ENCODE results near the gene REPS2. TPM values are rescaled to one million over a fixed set of nuclear protein-coding genes. Genes with fewer than 3 reads are reported as not detected.

REPS2 gene
- total RNA-seq, 1 experiment from 2014 or later, result 3.7 TPM

DNA sequence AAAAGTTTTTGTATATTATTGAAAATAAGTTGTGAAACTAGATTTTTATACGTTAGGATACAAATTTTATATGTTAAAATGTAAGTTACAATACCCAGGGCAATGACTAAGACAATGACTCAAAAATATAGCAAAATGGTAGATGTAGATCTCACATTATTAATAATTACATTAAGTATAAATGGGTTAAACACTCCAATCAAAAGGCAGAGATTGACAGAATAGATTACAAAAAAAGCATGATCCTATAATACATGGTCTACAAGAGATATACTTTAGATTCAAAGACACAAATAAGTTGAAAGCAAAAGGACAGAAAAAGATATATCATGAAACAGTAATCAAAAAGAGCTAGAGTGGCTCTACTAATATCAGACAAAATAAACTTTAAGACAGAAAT is 217.6 kb downstream of the REPS2 start:
- H3T11ph ChIP-seq (ENCODE audit: low read length), result no peak overlapping the region
- no peak overlapping the region for H2BK12ac ChIP-seq (ENCODE audit: insufficient read length, low read depth, low read length)
- no peak overlapping the region for H4K8ac ChIP-seq (replicated peaks; ENCODE audit: insufficient read length, low read depth, low read length)
- no peaks in the 10 kb centered on the region for H3K79me1 ChIP-seq (ENCODE audit: insufficient read depth, low read depth, low read length, poor library complexity, severe bottlenecking)
- H3K14ac ChIP-seq (ENCODE audit: insufficient read depth, low read length), result no peak overlapping the region
- no peak overlapping the region for H2BK120ac ChIP-seq (ENCODE audit: low read depth, low read length, poor library complexity, severe bottlenecking)
- no peak overlapping the region for H2AFZ ChIP-seq (ENCODE audit: low read length)
- H3K4me2 ChIP-seq (ENCODE audit: insufficient read depth, insufficient read length, low read length), result no peak overlapping the region
- no peak overlapping the region for H3K23ac ChIP-seq (ENCODE audit: insufficient read length, low read depth, low read length)
- H4K5ac ChIP-seq (ENCODE audit: insufficient read length, low read depth, low read length), result no peak overlapping the region
- H4K20me1 ChIP-seq (ENCODE audit: control insufficient read depth, insufficient read depth, insufficient read length), result no peaks in the 10 kb centered on the region
- no peak overlapping the region for H2AK5ac ChIP-seq (ENCODE audit: insufficient read length, low read length)
- H2BK15ac ChIP-seq (ENCODE audit: low read depth, low read length), result no peak overlapping the region
- H3K27ac ChIP-seq (ENCODE audit: insufficient read length, low read depth, low read length), result no peak overlapping the region
- H4K91ac ChIP-seq (ENCODE audit: insufficient read length, low read depth, low read length), result no peak overlapping the region
- Mint-ChIP-seq H3K27me3 (ENCODE audit: low read depth) (no peaks in the 10 kb centered on the region), H3K4me1 (peaks cover 15 to 23% of the 10 kb centered on the region in 2 experiments), H3K36me3 (ENCODE audit: insufficient read depth in 1 of 3, low read depth in 3 of 3) (peaks cover 32 to 53% (median 42%) of the 10 kb centered on the region in 3 experiments), H3K27ac (no peak overlapping the region), H3K9me3 (peaks cover 52% of the 10 kb centered on the region in 2 experiments), H3K4me3 (no peak overlapping the region)
- H2BK5ac ChIP-seq (ENCODE audit: insufficient read length, low read length), result no peak overlapping the region
- H2BK20ac ChIP-seq (ENCODE audit: low read depth, low read length, poor library complexity, severe bottlenecking), result no peak overlapping the region
- no peak for TF ChIP-seq CTCF (conservative IDR thresholded peaks at IDR 0.05)
- H3K27me3 ChIP-seq (ENCODE audit: insufficient read depth, low read length), result no peaks in the 10 kb centered on the region
- H3K18ac ChIP-seq (ENCODE audit: insufficient read length, low read depth, low read length), result no peak overlapping the region
- WGBS (ENCODE audit: extremely low coverage, insufficient read length, low lambda C conversion rate), result 100% methylated on average over 1 of the region's 1 CpG
- H3K4ac ChIP-seq (ENCODE audit: low read depth, low read length), result no peak overlapping the region
- H3K9me3 ChIP-seq (ENCODE audit: control insufficient read depth, low read depth, low read length), result peaks cover 27% of the 10 kb centered on the region
- H3K79me2 ChIP-seq (ENCODE audit: insufficient read depth, low read length), result no peaks in the 10 kb centered on the region
- H3K4me1 ChIP-seq (ENCODE audit: insufficient read depth, low read length), result no peaks in the 10 kb centered on the region
- no peak overlapping the region for H3K56ac ChIP-seq (ENCODE audit: insufficient read length, low read depth, low read length)
- no peak overlapping the region for H3K9ac ChIP-seq (ENCODE audit: extremely low read depth, insufficient read length, low read length)
- no peaks in the 10 kb centered on the region for H3K23me2 ChIP-seq (ENCODE audit: insufficient read length, low read depth, low read length, poor library complexity, severe bottlenecking)
- no peak for DNase-seq
